HEK293 (cell line): ENCODE results near the gene FAM181B.

Experiments used
- CTCF ChIA-PET: fragments of 350-600 bp; formaldehyde crosslinking; extraction: SDS; loops from one replicate; lab custom pipeline; 2021; ENCODE audit warnings: antibody characterized with exemption; lab: Yijun Ruan, JAX
- POLR2A ChIA-PET: fragments of 300-600 bp; formaldehyde crosslinking; extraction: SDS; loops from one replicate; lab custom pipeline; 2020; ENCODE audit warnings: antibody characterized with exemption, inconsistent platforms; lab: Yijun Ruan, JAX
- H3K27ac ChIP-seq: fragments of 200-500 bp; sonication (Bioruptor generic); 2 replicates; pipeline ENCODE4 v1.5.1; 2014; ENCODE audit warnings: low read depth, low read length, control low read depth, inconsistent platforms; ENCODE audit errors: extremely low read depth
- H3K36me3 ChIP-seq, 2 experiments: fragments of 200-500 bp in 1 of 2; sonication (Bioruptor generic) in 1 of 2; 1 replicate in 1 of 2; 2 replicates in 1 of 2; pipeline ENCODE4 v1.5.1; 2014 to 2017; ENCODE audit warnings: inconsistent platforms in 2 of 2, low read length in 2 of 2; ENCODE audit not compliant: control insufficient read depth in 2 of 2, insufficient read depth in 1 of 2
- H3K4me1 ChIP-seq: fragments of 200-500 bp; sonication (Bioruptor generic); 2 replicates; pipeline ENCODE4 v1.5.1; 2014; ENCODE audit warnings: mild to moderate bottlenecking, low read length, inconsistent platforms; ENCODE audit not compliant: control insufficient read depth, insufficient read depth
- H3K4me3 ChIP-seq: 2 replicates; pipeline ENCODE4 v1.5.1; 2011; ENCODE audit warnings: low read depth, mild to moderate bottlenecking, control low read depth, low read length, moderate library complexity
- H3K9me3 ChIP-seq: fragments of 200-500 bp; sonication (Bioruptor generic); 2 replicates; pipeline ENCODE4 v1.5.1; 2014; ENCODE audit warnings: low read depth, low read length, inconsistent platforms; ENCODE audit not compliant: control insufficient read depth, insufficient read depth
- HOXC10 ChIP-seq: sonication (generic); formaldehyde crosslinking; IDR thresholded peaks from 2 replicates; pipeline ENCODE4 v1.8.1; 2023; ENCODE audit warnings: mild to moderate bottlenecking, missing genetic modification reagents
- KLF1 ChIP-seq: fragments of 450-650 bp; formaldehyde crosslinking; IDR thresholded peaks from 2 replicates; pipeline ENCODE4 v1.5.1; 2016; ENCODE audit warnings: missing biosample characterization, missing genetic modification characterization
- KLF10 ChIP-seq: fragments of 450-650 bp; IDR thresholded peaks from 2 replicates; pipeline ENCODE4 v1.5.1; 2018; ENCODE audit warnings: missing biosample characterization, mild to moderate bottlenecking, missing genetic modification characterization
- MYNN ChIP-seq: fragments of 450-650 bp; formaldehyde crosslinking; IDR thresholded peaks from 2 replicates; pipeline ENCODE4 v1.5.1; 2016; ENCODE audit warnings: missing biosample characterization, missing genetic modification characterization, borderline replicate concordance
- MZF1 ChIP-seq: fragments of 450-650 bp; formaldehyde crosslinking; IDR thresholded peaks from 2 replicates; pipeline ENCODE4 v1.5.1; 2017; ENCODE audit warnings: missing biosample characterization, missing genetic modification characterization, borderline replicate concordance
- SALL2 ChIP-seq: fragments of 450-650 bp; formaldehyde crosslinking; IDR thresholded peaks from 2 replicates; pipeline ENCODE4 v1.5.0; 2017; ENCODE audit warnings: missing biosample characterization, mild to moderate bottlenecking, missing genetic modification characterization, borderline replicate concordance
- SCRT1 ChIP-seq: fragments of 450-650 bp; formaldehyde crosslinking; IDR thresholded peaks from 2 replicates; pipeline ENCODE4 v1.5.1; 2016; ENCODE audit warnings: missing biosample characterization, missing genetic modification characterization, borderline replicate concordance
- SCRT2 ChIP-seq: fragments of 450-650 bp; formaldehyde crosslinking; IDR thresholded peaks from 2 replicates; pipeline ENCODE4 v1.5.1; 2016; ENCODE audit warnings: missing biosample characterization, missing genetic modification characterization
- TRIM28 ChIP-seq: IDR thresholded peaks from 2 replicates; pipeline ENCODE4 v1.6.1; 2011; ENCODE audit warnings: low read length, control low read depth, borderline replicate concordance
- YY2 ChIP-seq: fragments of 450-650 bp; formaldehyde crosslinking; IDR thresholded peaks from 2 replicates; pipeline ENCODE4 v1.5.1; 2016; ENCODE audit warnings: missing biosample characterization, missing genetic modification characterization
- ZBTB21 ChIP-seq: fragments of 450-650 bp; formaldehyde crosslinking; IDR thresholded peaks from 2 replicates; pipeline ENCODE4 v1.5.1; 2017; ENCODE audit warnings: missing biosample characterization, missing genetic modification characterization
- ZNF114 ChIP-seq: fragments of 450-650 bp; formaldehyde crosslinking; IDR thresholded peaks from 2 replicates; pipeline ENCODE4 v1.5.0; 2017; ENCODE audit warnings: missing biosample characterization, missing genetic modification characterization
- ZNF140 ChIP-seq: fragments of 450-650 bp; formaldehyde crosslinking; IDR thresholded peaks from 2 replicates; pipeline ENCODE4 v1.5.1; 2016; ENCODE audit warnings: missing biosample characterization, missing genetic modification characterization
- ZNF19 ChIP-seq: fragments of 450-650 bp; formaldehyde crosslinking; IDR thresholded peaks from 2 replicates; pipeline ENCODE4; 2016; ENCODE audit warnings: missing biosample characterization, missing genetic modification characterization, low read depth
- ZNF211 ChIP-seq: fragments of 450-650 bp; formaldehyde crosslinking; IDR thresholded peaks from 2 replicates; pipeline ENCODE4 v1.5.1; 2016; ENCODE audit warnings: low read depth, missing biosample characterization, missing genetic modification characterization
- ZNF23 ChIP-seq: fragments of 450-650 bp; formaldehyde crosslinking; IDR thresholded peaks from 2 replicates; pipeline ENCODE4 v1.5.1; 2016; ENCODE audit warnings: missing biosample characterization, missing genetic modification characterization, borderline replicate concordance
- ZNF274 ChIP-seq, 2 experiments: fragments of 200-500 bp in 1 of 2; fragments of 450-650 bp in 1 of 2; sonication (Bioruptor generic) in 1 of 2; formaldehyde crosslinking in 1 of 2; IDR thresholded peaks; 2 replicates each; pipeline versions ENCODE4 v1.5.1 to v1.6.1; 2014 to 2016; ENCODE audit warnings: borderline replicate concordance in 1 of 2, inconsistent platforms in 1 of 2, low read length in 1 of 2, missing biosample characterization in 1 of 2, missing genetic modification characterization in 1 of 2
- ZNF37A ChIP-seq: fragments of 450-650 bp; IDR thresholded peaks from 2 replicates; pipeline ENCODE4 v1.5.1; 2018; ENCODE audit warnings: missing biosample characterization, missing genetic modification characterization
- ZNF423 ChIP-seq: fragments of 450-650 bp; formaldehyde crosslinking; IDR thresholded peaks from 2 replicates; pipeline ENCODE4 v1.5.1; 2016; ENCODE audit warnings: missing biosample characterization, missing genetic modification characterization
- ZNF521 ChIP-seq: fragments of 450-650 bp; formaldehyde crosslinking; IDR thresholded peaks from 2 replicates; pipeline ENCODE4 v1.5.1; 2017; ENCODE audit warnings: missing biosample characterization, mild to moderate bottlenecking, missing genetic modification characterization
- ZNF624 ChIP-seq: fragments of 450-650 bp; formaldehyde crosslinking; IDR thresholded peaks from 2 replicates; pipeline ENCODE4 v1.5.1; 2017; ENCODE audit warnings: missing biosample characterization, missing genetic modification characterization
- ZNF791 ChIP-seq: fragments of 450-650 bp; formaldehyde crosslinking; IDR thresholded peaks from 2 replicates; pipeline ENCODE4 v1.5.1; 2016; ENCODE audit warnings: missing biosample characterization, missing genetic modification characterization
- ZSCAN30 ChIP-seq: fragments of 450-650 bp; IDR thresholded peaks from 2 replicates; pipeline ENCODE4 v1.5.1; 2018; ENCODE audit warnings: missing biosample characterization, mild to moderate bottlenecking, missing genetic modification characterization, moderate library complexity
- TF ChIP-seq, protein P1 (sequence below): fragments of 450-650 bp; formaldehyde crosslinking; IDR thresholded peaks from 2 replicates; pipeline ENCODE4 v1.5.1; 2017; ENCODE audit warnings: missing biosample characterization, missing genetic modification characterization
- TF ChIP-seq, protein P2 (sequence below): fragments of 450-650 bp; formaldehyde crosslinking; IDR thresholded peaks from 2 replicates; pipeline ENCODE4; 2016; ENCODE audit warnings: missing biosample characterization, missing genetic modification characterization
- TF ChIP-seq, protein P3 (sequence below): fragments of 450-650 bp; formaldehyde crosslinking; IDR thresholded peaks from 2 replicates; pipeline ENCODE4 v1.5.1; 2016; ENCODE audit warnings: missing biosample characterization, missing genetic modification characterization
- TF ChIP-seq, protein P4 (sequence below): fragments of 450-650 bp; formaldehyde crosslinking; IDR thresholded peaks from 2 replicates; pipeline ENCODE4 v1.5.1; 2016; ENCODE audit warnings: missing biosample characterization, missing genetic modification characterization
- TF ChIP-seq, protein P5 (sequence below): fragments of 450-650 bp; IDR thresholded peaks from 2 replicates; pipeline ENCODE4 v1.5.1; 2018; ENCODE audit warnings: missing biosample characterization, missing genetic modification characterization

The FAM181B gene

DNA sequence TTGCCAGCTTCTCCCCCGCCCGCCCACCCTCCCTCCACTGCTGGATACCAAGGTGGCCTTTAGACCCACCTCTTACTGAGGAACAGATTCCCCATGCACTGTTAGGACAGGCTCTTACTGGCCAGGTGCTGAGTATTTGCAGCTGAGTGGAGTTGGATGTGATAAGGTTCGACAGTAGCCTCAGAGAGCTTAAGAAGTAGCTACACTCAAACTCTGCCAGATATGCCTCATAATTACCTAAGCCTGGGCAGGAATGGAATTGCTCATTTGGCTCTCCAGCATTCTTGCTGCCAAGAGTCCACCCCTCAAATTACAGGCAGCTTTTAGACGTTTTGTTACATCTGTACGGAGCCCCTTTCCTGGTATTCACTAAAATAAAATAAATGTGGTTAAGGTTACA lies 9.6 kb downstream of the FAM181B start:
- no peaks in the 10 kb centered on the region for H3K4me1 ChIP-seq
- no peak overlapping the region for H3K4me3 ChIP-seq
- ChIA-PET CTCF (interaction anchor here (0.6 to 2.4 kb wide), 3 partner anchors 51 to 466 kb away, joined by 3 to 10 read pairs (median 6); no protein-coding TSS in a partner anchor), POLR2A (no interaction called here)
- no peaks in the 10 kb centered on the region for H3K9me3 ChIP-seq
- no peak overlapping the region for H3K27ac ChIP-seq
- no peaks in the 10 kb centered on the region for H3K36me3 ChIP-seq
- TF ChIP-seq ZNF37A (no peak), KLF10 (tag by site-specific recombination) (no peak), ZNF274 (IDR thresholded peaks at IDR 0.05; ENCODE audit: low read length) (no peak), ZNF274 (tag by site-specific recombination; IDR thresholded peaks at IDR 0.05; ENCODE audit: borderline replicate concordance) (no peak), ZNF23 (tag by site-specific recombination) (no peak), SCRT1 (tag by site-specific recombination) (no peak), ZNF624 (tag by site-specific recombination) (no peak), ZSCAN30 (tag by site-specific recombination) (no peak), ZNF19 (tag by site-specific recombination) (no peak), MYNN (tag by site-specific recombination) (no peak), TRIM28 (no peak), ZNF114 (tag by site-specific recombination) (no peak), YY2 (tag by site-specific recombination) (no peak), SCRT2 (tag by site-specific recombination) (no peak)
- TF ChIP-seq, protein P1, sequence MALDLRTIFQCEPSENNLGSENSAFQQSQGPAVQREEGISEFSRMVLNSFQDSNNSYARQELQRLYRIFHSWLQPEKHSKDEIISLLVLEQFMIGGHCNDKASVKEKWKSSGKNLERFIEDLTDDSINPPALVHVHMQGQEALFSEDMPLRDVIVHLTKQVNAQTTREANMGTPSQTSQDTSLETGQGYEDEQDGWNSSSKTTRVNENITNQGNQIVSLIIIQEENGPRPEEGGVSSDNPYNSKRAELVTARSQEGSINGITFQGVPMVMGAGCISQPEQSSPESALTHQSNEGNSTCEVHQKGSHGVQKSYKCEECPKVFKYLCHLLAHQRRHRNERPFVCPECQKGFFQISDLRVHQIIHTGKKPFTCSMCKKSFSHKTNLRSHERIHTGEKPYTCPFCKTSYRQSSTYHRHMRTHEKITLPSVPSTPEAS = no peak
- TF ChIP-seq, protein P2, sequence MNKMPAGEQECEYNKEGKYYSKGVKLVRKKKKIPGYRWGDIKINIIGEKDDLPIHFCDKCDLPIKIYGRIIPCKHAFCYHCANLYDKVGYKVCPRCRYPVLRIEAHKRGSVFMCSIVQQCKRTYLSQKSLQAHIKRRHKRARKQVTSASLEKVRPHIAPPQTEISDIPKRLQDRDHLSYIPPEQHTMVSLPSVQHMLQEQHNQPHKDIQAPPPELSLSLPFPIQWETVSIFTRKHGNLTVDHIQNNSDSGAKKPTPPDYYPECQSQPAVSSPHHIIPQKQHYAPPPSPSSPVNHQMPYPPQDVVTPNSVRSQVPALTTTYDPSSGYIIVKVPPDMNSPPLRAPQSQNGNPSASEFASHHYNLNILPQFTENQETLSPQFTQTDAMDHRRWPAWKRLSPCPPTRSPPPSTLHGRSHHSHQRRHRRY = no peak
- TF ChIP-seq, protein P3, sequence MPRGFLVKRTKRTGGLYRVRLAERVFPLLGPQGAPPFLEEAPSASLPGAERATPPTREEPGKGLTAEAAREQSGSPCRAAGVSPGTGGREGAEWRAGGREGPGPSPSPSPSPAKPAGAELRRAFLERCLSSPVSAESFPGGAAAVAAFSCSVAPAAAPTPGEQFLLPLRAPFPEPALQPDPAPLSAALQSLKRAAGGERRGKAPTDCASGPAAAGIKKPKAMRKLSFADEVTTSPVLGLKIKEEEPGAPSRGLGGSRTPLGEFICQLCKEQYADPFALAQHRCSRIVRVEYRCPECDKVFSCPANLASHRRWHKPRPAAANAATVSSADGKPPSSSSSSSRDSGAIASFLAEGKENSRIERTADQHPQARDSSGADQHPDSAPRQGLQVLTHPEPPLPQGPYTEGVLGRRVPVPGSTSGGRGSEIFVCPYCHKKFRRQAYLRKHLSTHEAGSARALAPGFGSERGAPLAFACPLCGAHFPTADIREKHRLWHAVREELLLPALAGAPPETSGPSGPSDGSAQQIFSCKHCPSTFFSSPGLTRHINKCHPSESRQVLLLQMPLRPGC = no peak
- TF ChIP-seq, all 188 proteins: peak for 0

DNA sequence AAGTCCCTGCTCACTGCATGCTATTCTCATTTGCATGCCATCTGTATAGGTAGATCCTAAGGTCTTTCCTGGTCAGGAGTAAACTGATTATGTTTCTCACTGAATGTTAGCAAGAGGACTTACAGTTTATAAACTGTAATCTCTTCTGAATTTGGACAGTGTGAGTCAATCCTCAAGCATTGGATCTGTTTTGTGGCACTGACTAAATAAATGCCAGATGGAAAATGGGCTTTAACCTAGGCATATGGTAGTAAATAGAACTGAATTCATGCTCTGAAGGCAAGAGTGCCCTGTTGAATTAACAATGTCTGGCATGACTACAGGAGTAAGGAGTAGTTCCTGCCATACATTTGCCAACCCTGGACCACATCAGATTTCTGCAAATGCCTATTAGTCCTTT lies 11.4 kb downstream of the FAM181B start:
- Histone ChIP-seq H3K4me3 (no peak overlapping the region), H3K36me3 (no peaks in the 10 kb centered on the region), H3K27ac (no peak overlapping the region), H3K9me3 (no peaks in the 10 kb centered on the region)
- CTCF ChIA-PET = interaction anchor here (2.4 kb wide), 1 partner anchor 53 kb away, joined by 10 read pairs; no protein-coding TSS in a partner anchor
- TF ChIP-seq ZNF521 (tag by site-specific recombination) (no peak), ZNF140 (no peak), ZNF211 (tag by site-specific recombination) (no peak), KLF1 (no peak), SALL2 (tag by site-specific recombination) (no peak), ZBTB21 (no peak), ZNF791 (tag by site-specific recombination) (no peak), SCRT1 (tag by site-specific recombination) (no peak), MZF1 (tag by site-specific recombination) (no peak), ZNF423 (no peak), HOXC10 (CRISPR knock-in tag) (no peak)
- TF ChIP-seq, protein P1 = no peak
- TF ChIP-seq, protein P4, sequence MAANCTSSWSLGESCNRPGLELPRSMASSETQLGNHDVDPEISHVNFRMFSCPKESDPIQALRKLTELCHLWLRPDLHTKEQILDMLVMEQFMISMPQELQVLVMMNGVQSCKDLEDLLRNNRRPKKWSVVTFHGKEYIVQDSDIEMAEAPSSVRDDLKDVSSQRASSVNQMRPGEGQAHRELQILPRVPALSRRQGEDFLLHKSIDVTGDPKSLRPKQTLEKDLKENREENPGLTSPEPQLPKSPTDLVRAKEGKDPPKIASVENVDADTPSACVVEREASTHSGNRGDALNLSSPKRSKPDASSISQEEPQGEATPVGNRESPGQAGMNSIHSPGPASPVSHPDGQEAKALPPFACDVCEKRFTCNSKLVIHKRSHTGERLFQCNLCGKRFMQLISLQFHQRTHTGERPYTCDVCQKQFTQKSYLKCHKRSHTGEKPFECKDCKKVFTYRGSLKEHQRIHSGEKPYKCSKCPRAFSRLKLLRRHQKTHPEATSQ (tag by site-specific recombination) = no peak
- TF ChIP-seq, protein P5, sequence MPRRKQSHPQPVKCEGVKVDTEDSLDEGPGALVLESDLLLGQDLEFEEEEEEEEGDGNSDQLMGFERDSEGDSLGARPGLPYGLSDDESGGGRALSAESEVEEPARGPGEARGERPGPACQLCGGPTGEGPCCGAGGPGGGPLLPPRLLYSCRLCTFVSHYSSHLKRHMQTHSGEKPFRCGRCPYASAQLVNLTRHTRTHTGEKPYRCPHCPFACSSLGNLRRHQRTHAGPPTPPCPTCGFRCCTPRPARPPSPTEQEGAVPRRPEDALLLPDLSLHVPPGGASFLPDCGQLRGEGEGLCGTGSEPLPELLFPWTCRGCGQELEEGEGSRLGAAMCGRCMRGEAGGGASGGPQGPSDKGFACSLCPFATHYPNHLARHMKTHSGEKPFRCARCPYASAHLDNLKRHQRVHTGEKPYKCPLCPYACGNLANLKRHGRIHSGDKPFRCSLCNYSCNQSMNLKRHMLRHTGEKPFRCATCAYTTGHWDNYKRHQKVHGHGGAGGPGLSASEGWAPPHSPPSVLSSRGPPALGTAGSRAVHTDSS = no peak
- TF ChIP-seq, all 188 proteins: peak for 0
- no peaks in the 10 kb centered on the region for H3K4me1 ChIP-seq
- POLR2A ChIA-PET = no interaction called here
